ENCODE results near the gene OGFOD1. TPM values are rescaled to one million over a fixed set of nuclear protein-coding genes. Genes with fewer than 3 reads are reported as not detected.

OGFOD1 gene
- total and polyA plus RNA-seq, 2 of the 13 experiments (the other 11 are each of a cell fraction or from before 2014, with no cell fraction given), result 35.2 to 81.3 TPM

GRCh38 chr16:56525236-56525635 lies 73.9 kb downstream of the OGFOD1 start:
- H3K27ac ChIP-seq (ENCODE audit: extremely low read length, insufficient read depth, low read length), result no peak overlapping the region
- 59% methylated on average over 9 of the region's 9 CpGs for WGBS (ENCODE audit: low lambda C conversion rate)
- POLR2A ChIA-PET, result no interaction called here
- H3K4me2 ChIP-seq (ENCODE audit: low read depth, low read length), result no peak overlapping the region
- ATAC-seq (no peak), DNase-seq (ENCODE audit: low spot score) (no peak), FAIRE-seq (no peak)
- H3K4me3 ChIP-seq (replicated peaks in 1 of 3; ENCODE audit: insufficient read depth in 1 of 3, low read depth in 2 of 3, low read length in 3 of 3), result no peak overlapping the region
- no TSS peak for BruUV-seq (replicated peaks)
- TF ChIP-seq SOX6 (IDR thresholded peaks at IDR 0.05), result no peak
- no peak for TF ChIP-seq SOX6 (CRISPR knock-in tag; IDR thresholded peaks at IDR 0.05)
- no peak for TF ChIP-seq SMYD3 (CRISPR knock-in tag; IDR thresholded peaks at IDR 0.05)
- TF ChIP-seq RFXANK (CRISPR knock-in tag; IDR thresholded peaks at IDR 0.05), result no peak
- TF ChIP-seq HNRNPLL (IDR thresholded peaks at IDR 0.05; ENCODE audit: low read depth, low read length, poor library complexity, severe bottlenecking), result no peak
- no peak for TF ChIP-seq MED8 (CRISPR knock-in tag; IDR thresholded peaks at IDR 0.05; ENCODE audit: insufficient replicate concordance)
- TF ChIP-seq HDAC1 (CRISPR knock-in tag; IDR thresholded peaks at IDR 0.05), result no peak
- no peak for TF ChIP-seq PPARG (CRISPR knock-in tag; conservative IDR thresholded peaks at IDR 0.05)
- TF ChIP-seq HMGXB3 (CRISPR knock-in tag; IDR thresholded peaks at IDR 0.05; ENCODE audit: borderline replicate concordance), result no peak
- no peak for TF ChIP-seq POLR2G (IDR thresholded peaks at IDR 0.05; ENCODE audit: low read depth, low read length)
- no peak for TF ChIP-seq RNF2 (conservative IDR thresholded peaks at IDR 0.05; ENCODE audit: low read depth)
- TF ChIP-seq THAP11 (CRISPR knock-in tag; IDR thresholded peaks at IDR 0.05), result no peak
- TF ChIP-seq ZNF383 (CRISPR knock-in tag; IDR thresholded peaks at IDR 0.05; ENCODE audit: borderline replicate concordance), result no peak
- no peak for TF ChIP-seq ZBTB37 (CRISPR knock-in tag; IDR thresholded peaks at IDR 0.05)
- H3K9me3 ChIP-seq (ENCODE audit: low read length), result no peaks in the 10 kb centered on the region
- H2AFZ ChIP-seq (ENCODE audit: low read length), result no peak overlapping the region
- no peaks in the 10 kb centered on the region for H4K20me1 ChIP-seq (ENCODE audit: insufficient read depth, low read length)
- H3K36me3 ChIP-seq (replicated peaks in 1 of 2; ENCODE audit: control insufficient read depth in 1 of 2, insufficient read depth in 2 of 2, low read length in 2 of 2), result no peaks in the 10 kb centered on the region
- H3K4me1 ChIP-seq (ENCODE audit: insufficient read depth, low read length), result peaks cover 9% of the 10 kb centered on the region
- CTCF ChIA-PET (ENCODE audit: low intra/inter-chr PET ratio, low total read pairs), result no interaction called here
- in situ Hi-C loops (cut with HindIII; ENCODE audit: extremely low pct_ligation_motif_present, low pct_unique_long_range_greater_than_20kb), result no loop called here
- H3K79me2 ChIP-seq (ENCODE audit: insufficient read depth, low read length), result no peaks in the 10 kb centered on the region
- no peak overlapping the region for H3K9ac ChIP-seq (ENCODE audit: insufficient read depth, low read depth, low read length)
- intact Hi-C loops (cut with micrococcal nuclease; ENCODE audit: unreplicated experiment), result no loop called here
- peaks cover 0 to 6% of the 10 kb centered on the region in 2 experiments; a peak in 2 of 5 replicates for H3K27me3 ChIP-seq (ENCODE audit: control insufficient read depth in 1 of 2, insufficient read depth in 2 of 2, low read length in 2 of 2)

All from HepG2 (cell line).